CD4-positive, alpha-beta T cell treated with Interleukin-12 subunit alpha and Interleukin-12 subunit beta, for 1 hour (primary cell): ENCODE data around the gene NFATC3.
A peak's percentile ranks its signal among the peaks of the same experiment; 100 is the strongest.

Experiments
- DNase-seq: peaks from one replicate; pipeline ENCODE4 v3.0.0-alpha.2; 2020

The NFATC3 gene

DNA sequence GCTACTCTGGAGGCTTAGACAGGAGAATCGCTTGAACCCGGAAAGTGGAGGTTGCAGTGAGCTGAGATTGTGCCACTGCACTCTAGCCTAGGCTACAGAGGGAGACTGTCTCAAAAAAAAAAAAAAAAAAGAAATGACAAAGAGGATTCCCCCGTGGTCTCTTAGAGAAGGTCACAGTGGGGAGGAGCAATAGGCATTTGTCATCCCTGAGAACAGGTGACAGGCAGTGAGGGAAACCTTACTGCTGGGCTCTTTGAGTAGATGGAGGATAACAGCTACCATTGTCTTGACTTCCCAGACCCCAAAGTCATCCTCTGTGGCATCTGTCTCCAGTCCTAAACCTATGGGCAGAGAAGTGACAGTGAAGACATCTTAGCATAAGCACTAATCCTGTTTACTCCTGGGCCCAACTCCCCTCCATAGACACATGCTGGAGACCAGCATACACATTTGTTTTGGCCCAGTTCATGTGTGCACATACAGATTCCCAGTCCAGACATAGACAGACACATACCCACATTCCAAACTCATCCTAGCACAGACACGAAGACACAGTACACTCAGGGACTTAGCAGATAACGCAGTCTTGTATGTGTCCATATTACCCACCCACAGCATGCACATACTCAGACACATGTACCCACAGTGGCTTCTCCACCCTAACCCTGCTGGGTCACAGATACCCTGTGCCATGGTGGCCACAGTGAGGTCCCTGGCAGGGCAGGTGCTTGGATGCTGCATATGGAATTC is 148.1 kb downstream of the NFATC3 start:
- no peak for DNase-seq

DNA sequence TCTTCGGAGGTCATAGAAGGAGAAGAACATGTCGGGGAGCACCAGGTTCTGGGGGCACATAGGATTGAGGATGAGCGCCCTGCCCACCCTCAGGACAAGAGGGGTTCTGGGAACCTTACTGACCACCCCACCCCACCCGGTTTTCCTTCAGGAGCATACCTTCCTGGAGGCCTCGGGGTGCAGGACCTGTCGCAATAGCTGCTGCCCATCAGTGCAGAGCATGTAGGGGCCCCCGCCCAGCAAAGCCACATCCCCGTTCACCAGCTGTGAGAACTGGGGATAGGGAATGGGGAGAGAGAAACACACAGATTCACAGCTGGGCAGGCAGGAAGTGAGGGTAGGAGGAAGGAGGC is 148.6 kb downstream of the NFATC3 start:
- DNase-seq, result no peak

DNA sequence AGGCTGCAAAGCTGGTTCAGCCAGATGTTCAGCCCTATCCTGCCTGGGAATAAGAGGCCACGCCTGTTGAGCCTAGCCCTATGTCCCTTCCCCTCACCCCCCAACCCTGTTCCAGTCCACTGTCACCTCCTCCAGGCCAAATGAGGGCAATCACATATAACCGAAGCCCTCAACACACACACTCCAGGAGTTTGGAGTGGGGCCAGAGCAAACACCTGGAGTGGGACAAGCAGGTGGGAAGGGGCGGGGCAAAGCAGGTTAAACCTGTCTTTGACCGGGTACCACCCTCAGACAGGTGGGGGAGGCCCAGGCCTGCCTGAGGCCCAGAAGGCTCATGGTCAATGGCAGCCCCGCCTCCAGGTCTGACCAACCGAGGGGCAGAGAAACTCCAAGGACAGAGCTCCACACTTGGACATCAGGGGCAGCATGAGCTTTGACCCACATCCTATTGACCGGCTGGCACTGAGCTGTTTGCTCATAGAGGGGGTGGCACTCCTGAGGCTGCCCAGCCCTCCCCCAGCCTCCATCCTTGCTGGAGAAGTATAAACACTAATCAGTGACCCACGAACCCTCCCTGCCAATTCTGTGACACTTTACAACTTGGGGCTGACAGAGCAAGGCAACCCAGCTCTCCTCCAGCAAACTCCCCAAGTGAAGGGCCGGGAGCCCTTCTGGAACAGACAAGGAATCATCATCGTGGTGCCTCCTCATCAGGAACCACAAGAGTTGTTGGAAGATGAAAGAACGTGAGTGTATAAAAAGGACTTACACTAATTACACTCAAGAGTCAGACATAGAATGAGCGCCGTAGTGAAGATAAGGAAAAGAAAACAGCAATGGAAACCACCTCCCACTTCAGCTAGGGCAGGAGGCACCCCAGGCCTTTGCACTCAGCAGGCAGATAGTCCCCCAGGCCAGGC is 149.3 kb downstream of the NFATC3 start:
- no peak for DNase-seq

DNA sequence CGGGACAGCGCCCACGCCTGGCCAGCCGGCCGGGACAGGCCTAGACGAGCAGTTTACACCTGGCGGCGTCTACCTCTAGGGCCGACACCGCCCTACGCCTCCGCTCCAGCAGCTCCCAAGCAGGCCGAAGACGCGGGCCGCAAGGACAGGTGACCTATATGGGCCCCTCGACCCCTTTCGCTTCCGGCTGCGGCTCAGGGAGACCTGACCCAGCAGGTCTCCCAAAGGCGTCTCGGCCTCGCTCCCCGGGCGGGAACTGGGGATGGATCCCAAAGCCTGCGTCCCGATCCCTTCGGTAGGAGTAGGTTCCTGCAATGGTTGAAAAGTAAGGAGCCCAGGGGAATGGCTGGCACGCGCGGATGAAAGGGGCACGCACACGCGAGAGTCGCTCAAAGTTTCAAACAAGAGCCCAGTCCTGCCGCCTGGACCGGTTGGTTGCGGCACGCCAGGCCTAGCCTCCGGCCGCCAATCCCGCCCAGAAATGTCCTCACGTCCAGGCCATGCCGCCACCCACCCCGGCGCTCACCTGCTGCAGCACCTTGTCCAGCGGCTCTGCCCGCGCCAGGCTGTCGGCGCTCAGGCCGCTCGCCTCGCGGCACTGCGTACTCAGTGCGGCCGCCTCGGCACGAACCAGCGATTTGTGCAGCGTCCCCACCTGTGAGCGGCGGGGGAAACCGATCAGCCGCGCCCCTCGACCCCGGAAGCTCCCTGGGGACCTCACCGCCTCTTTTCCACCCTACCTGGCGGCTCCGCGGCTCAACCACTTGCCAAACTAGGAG is 150.1 kb downstream of the NFATC3 start:
- DNase-seq, result no peak

DNA sequence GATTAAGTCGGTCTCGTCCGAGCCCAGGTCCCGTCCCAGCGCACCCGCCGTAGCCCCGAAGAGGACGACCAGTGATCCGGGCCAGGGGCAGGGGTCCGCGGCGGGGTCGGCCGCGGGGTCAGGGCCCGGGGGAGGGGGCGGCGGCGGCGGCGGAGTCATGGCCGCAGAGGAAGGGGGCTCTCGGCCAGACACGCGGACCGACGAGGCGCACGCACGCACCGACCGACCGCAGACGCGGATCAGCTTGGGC is 150.6 kb downstream of the NFATC3 start, which contains the start of gene ESRP2:
Gene ESRP2 (minus strand): TSS at position 241 of the 250 bp plus-strand sequence. CDS start 82 bp downstream, at position 159.
- no peak for DNase-seq

DNA sequence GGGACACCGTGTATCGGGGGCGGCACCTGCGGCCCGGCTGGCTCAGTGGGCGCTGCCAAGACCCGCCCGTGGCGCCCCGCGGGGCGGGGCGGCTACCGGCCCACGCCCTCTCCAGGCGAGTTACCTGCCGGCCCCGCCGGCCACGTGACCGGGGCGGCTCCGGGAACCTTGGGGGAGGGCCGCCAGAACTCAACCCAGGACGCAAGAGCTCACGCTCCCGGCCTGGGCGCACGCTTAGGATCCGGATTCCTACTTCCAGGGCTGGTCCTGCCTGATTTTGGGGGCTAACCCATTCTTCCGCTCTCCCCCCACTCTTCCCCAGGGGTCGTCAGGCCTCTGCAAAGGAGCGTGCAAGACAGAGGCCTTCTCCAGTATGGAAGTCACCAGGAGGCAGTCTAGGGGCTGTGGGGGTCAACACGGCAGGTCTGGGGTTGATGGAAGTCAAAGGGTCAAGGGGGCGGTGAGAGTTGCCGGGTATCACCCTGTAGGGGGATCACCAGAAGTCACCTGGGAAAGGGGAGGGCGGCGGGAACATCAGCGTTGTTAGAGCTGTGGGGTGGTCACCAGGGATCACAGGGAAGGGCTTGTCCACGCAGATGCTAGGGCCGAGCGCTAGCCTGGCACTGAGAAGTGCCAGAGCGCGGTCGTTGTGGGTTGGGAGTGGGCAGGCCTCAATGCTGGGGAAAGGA is 151.1 kb downstream of the NFATC3 start:
- DNase-seq, result peak; percentile 57

DNA sequence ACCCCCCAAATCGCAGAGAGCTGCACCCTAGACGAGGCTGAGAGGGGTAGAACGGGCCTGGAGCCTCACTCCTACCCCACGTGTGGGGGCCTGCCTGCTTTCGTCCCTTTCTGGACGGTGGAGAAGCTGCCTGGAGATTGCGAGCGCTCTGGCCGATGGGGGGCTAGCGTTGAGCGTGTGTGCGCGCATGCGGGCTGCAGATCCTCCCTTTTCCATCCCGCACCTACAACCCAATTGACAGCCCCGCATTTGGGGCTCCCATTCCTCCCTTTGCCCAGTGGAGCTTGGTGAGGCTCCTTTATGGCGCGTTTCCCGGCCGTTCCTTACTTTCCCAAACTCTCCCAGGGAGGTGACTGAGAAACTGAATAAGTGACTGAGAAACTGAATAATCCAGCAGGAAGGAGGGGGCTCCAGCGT is 151.7 kb downstream of the NFATC3 start:
- DNase-seq, result no peak

DNA sequence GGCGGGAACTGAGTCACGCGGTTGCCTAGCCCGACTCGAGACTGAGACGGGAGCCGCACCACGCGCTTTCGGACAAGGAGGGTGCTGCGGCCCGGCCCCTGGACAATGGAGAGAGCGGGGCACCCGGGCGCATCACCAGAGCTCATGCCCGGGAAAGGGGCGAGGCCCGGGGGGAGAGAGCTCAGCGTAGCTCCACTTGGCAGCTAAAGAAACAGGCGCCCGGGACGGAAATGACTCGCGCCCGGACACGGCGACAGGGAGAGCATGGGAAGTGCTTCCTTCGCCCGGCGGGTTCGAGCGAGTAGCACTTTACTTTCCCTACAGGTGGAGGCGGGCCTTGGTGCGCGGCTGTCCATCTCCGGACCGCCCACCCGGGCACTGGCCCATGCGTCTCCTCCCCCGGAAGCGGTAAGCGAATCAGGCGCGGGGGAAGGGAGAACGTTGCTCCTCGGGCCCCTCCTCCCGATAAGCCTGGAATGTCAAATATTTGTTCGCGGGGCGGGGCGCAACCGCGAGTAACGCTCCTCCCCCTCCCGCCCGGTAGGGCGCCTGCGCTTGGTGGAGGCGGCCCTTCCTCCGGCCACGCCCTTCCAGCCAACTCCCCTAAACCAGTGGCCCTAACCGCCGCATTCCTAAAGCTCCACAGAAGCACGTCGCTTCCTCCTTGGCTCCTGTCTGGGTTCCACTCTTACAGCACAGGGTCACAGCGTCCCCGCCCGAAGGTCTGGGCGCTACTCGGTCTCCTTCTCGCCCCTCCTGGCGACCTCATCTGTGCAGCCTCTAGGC is 152.3 kb downstream of the NFATC3 start:
- DNase-seq, result peak; percentile 93

DNA sequence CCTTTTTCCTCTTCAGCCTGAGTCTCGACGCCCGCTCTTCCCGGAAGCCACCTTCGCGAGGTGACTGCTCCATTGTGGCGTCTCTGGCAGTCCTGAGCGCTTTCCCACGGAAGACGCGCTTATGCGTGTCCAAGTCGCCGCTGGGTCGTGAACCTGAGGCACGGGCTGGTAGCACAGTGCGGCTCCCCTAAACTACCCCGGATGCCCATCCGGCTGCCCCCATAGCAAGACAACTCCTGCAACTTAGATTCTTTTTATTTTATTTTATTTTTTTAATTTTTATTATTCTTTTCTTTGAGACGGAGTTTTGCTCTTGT is 152.8 kb downstream of the NFATC3 start:
- no peak for DNase-seq

DNA sequence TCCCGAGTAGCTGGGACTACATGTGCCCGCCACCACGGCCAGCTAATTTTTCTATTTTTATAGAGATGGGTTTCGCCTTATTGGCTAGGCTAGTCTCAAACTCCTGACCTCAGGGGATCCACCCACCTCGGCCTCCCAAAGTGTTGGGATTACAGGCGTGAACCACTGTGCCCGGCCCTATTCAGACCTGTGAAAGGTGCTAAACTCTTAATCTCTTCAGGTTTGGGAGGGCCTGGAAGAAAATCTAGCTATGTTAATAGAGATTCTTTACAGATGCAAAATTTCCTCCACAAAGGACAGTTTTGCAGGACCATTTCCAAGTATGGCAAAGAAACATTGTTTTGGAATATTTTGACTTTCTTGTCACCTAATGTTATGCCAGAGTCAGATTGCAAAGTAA is 156.9 kb downstream of the NFATC3 start:
- no peak for DNase-seq

DNA sequence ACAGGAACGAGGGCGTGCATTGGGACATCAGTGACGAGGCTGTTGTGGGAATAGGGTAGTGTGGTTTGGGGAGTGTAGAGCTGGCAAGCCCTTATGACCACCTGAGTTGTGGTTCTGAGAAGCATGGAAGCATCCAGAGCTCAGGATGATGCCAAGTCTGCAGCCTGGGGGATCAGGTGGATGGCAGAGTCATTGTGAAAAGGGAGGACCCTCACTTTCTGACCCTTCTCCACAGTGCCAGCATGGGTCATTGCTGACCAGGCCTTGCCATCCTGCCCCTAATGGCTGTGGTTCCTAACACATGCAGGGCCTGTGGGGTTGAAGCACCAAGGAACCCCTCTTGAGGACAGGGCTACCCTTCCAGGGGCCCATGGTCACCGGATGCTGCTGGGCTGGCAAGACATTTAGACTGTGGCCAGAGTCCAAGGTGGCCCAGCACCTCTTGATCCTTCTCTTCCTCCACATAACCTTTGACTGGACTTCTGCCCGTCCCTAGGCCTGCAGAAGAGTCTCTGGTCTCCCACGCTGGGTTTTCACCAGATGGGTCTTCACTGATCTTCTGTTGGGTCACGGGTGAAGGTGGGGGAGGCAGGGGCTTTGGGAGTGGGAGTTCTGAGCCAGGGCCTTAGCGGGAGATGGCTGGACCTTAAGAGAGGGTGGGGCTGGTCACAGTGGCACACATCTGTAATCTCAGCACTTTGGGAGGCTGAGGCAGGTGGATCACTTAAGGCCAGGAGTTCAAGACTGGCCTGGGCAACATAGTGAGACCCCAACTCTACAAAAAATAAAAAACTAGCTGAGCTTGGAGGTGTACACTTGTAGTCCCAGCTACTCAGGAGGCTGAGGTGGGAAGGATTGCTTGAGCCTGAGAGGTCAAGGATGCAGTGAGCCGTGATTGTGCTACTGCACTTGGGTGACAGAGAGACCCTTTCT is 158.0 kb downstream of the NFATC3 start:
- DNase-seq, result no peak

DNA sequence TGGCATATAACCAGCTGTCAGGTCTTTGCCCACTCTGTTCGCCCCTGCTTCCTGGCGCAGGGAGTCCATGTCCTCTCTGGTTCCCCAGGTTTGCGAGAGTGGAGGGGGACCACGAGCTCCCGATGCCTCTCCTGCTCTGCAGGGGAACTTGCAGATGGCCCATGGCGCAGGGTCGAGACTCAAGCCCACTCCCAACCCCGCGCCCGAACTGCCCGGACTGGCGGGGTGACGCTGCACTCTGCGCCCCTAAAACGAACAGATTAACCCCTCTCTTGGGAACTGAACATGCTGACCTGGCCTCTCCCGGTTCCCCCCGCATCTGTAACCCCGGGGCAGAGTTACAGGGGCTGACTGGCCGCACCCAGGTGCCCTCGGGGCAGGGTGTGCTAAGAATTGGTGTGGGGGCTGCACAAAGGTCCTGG is 159.3 kb downstream of the NFATC3 start:
- no peak for DNase-seq

DNA sequence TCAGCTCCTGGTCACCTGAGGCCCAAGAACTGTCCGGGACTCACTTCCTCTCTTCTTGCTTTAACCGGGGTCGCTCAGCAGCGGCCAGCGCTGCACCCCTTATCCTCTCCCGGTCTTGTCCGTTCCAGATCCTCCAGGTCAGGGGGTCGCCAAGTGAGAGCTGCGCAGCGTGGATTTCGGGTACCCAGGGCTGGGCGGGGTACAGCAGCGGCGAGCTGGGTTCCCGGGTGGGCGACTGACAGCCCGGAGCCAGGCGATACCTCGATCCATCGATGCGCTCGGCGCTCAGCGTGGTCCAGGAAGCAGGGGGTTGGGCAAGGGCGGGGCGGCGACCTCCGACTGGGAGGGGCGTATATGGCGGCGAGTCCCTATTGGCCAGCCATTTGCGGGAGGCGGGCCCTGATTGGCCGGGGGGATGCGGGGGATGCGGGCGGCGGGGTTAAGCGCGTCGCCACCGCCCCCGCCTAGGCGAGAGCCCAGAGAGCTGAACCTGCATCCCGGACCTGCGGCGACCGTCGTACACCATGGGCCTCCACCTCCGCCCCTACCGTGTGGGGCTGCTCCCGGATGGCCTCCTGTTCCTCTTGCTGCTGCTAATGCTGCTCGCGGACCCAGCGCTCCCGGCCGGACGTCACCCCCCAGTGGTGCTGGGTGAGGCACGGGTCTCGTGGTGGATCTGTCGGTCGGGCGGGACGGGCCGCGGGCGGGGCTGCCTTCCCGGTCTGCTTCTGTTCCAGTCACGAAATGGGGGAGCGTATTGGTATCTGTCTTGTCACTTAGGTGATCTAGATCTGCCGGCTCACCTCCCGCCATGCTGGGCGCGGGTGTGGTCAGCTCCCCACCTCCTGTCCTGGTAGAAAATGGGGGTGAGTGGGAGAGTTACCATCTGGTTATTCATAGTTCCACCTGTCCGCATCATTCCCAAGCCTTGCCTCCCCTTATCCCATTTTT is 160.0 kb downstream of the NFATC3 start, which contains the start of gene PLA2G15:
Gene PLA2G15 (plus strand): TSS at position 471 of the 951 bp plus-strand sequence. CDS start 54 bp downstream, at position 525.
- peak; percentile 98 for DNase-seq

DNA sequence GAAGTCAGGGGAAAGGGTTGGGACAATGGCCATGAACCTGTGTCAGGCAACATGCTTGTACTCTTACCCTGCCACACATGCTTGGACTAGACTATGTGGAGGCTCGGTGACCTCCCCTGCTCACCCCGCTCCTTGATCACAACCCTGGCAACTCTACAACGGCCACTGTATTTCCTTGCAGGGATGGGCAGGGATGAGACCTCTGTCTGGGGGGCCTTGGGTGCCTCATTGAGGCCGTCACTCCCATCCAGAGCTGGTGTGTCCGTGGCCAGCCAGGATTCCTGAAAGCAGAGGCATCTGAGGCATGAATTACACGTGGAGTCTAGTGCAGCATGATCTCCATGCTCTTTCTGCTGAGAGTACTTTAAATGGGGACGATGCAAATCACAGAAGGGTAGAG is 161.0 kb downstream of the NFATC3 start:
- DNase-seq, result no peak

DNA sequence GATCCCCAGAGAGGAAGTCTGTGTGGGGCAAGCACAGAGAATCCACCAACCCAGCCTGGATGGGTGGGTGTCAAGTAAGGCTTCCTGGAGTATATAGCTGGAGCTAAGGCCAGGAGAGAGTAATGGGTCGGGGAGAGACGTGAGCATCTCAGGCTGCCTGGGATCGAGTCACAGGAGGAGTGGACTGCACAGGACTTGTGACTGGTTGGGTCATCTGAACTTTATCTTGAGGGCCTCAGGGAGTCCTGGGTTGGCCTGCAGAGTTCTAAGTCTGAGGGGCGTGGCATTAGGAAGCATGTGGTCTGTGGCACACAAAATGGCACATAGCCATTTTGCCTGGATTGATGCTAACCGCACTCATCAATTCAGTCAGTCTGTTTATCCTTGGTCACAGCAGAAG is 161.5 kb downstream of the NFATC3 start:
- no peak for DNase-seq

DNA sequence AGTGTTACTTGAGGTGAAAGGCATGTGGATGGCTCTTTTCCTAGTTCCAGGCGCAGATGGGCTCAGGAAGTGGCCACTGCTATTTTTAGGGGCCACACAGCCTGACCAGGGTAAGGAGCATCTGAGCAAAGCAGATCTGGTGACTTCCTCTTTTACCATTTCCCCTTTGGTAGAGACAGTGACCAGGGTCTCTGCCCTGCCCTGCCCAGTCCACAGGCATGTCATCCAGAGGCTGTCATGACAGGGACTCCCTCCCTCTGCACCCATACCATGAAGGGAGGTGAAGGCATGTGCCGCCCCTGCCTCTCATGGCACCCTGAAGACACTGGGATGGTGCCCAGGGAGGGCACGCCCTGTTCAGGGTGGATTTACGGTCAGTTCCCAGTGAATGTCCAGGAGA is 162.2 kb downstream of the NFATC3 start:
- no peak for DNase-seq

DNA sequence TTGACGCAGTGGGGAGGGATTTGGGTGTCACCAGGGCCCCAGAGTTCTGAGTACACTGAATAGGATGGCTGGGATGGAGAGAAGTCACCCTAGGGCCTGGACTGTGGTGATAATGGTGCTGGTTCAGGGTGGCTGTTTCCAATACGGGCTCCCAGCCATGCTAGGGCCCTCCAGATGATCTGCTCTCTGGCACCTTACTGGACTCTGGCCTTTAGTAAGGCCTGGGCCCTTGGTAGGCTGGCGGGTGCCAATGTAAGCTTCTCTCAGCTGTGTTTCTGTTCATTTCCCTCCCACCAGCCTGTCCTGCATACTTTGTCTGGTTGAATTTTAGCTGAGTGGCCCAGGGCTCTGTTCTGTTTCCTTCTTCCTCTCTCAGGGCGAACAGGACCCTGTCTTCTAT is 162.8 kb downstream of the NFATC3 start:
- no peak for DNase-seq

DNA sequence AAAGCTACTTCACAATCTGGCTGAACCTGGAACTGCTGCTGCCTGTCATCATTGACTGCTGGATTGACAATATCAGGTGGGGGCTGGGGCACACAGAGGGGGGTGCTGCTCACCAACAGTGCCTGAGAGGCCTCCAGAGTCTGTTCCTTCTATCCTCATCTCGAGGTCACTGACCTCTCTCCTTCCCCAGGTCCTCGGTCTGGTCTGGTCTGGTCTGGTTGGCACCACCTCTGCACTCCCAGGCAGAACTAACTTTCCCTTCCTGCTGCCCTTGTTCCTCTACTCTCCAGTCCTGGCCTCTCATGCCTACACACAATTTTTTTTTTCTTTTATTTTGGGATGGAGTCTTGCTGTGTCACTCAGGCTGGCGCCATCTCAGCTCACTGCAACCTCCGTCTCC is 164.2 kb downstream of the NFATC3 start:
- no peak for DNase-seq

DNA sequence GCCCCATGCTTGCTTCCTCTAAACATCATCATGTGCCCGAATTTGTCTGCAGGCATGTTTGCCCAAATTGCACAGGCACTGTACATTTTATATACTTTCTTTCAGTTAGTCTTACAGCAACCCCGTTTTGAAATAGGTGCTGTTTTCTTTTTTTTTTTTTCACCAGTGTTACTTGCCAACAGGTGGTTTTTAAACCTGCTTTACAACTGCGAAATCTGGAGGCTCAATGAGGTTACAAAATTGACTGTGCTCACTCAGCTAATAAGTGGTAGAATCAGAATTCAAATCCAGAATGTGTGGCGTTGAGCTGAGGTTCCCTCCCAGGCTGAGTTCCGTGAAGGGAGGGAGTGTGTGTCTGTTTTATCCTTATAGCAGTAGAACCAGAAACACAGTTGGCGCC is 165.8 kb downstream of the NFATC3 start:
- no peak for DNase-seq

DNA sequence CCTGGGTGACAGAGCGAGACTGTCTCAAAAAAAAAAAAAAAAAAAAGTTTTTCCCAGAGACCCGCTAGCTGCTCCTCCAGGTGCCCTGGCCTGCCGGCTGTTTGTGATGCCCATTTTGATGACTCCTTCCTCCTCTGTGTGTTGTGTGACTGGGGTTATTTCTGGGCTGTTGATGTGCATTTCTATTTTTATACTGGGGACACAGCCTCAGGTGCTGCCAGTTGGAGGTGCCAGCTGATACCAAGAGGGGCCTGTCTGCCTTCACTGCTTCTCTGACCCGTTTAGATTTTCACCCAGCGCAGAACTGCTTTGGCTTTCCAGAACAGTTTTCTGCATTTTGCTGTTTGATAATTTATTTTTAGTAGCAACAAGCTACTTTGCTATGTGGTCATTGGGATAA is 166.7 kb downstream of the NFATC3 start:
- DNase-seq, result no peak
